PFSK-1 (cell line): ENCODE results near the gene SKP2.

Source experiments
- POLR2AphosphoS5 ChIP-seq: IDR thresholded peaks from 2 replicates; pipeline ENCODE4 v1.6.1; 2012; ENCODE audit warnings: low read depth, mild to moderate bottlenecking, control low read depth, low read length, moderate library complexity
- SIN3A ChIP-seq: IDR thresholded peaks from 2 replicates; pipeline ENCODE4 v1.6.1; 2012; ENCODE audit warnings: mild to moderate bottlenecking, low read length, moderate library complexity, borderline replicate concordance; ENCODE audit not compliant: insufficient read depth
- TAF1 ChIP-seq: IDR thresholded peaks from 2 replicates; pipeline ENCODE4 v1.6.1; 2012; ENCODE audit warnings: low read length, control low read depth, borderline replicate concordance; ENCODE audit not compliant: insufficient read depth
- TF ChIP-seq, protein P1 (sequence below), 2 experiments: IDR thresholded peaks; 2 replicates each; pipeline versions ENCODE4 v1.6.1 to v1.8.0; 2011 to 2012; ENCODE audit warnings: low read depth in 2 of 2, low read length in 2 of 2, control low read depth in 1 of 2, inconsistent platforms in 1 of 2, mild to moderate bottlenecking in 1 of 2, moderate library complexity in 1 of 2; ENCODE audit not compliant: insufficient read depth in 1 of 2

DNA sequence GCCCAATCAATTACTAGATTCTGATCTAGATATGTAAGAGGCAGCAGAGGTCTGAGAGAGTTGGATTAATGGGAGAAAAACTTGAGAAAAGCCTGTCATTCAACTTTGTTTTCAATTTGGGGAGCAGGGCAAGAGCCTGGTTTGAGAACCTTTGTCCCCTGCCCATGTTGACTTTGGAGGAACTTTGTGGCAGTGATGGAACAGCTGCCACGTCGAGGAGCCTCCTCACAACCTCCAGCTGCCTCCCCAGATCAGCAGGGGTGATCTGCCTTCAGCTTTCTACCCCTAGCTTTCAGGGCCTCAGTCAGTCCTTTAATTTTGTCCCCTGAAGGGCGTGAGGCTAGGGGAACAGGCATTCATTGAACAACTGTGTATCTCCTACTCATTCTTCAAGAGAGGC is 8.7 kb downstream of the SKP2 start:
- no peak for TF ChIP-seq POLR2AphosphoS5
- TF ChIP-seq TAF1: no peak
- TF ChIP-seq SIN3A: no peak
- TF ChIP-seq, protein P1, sequence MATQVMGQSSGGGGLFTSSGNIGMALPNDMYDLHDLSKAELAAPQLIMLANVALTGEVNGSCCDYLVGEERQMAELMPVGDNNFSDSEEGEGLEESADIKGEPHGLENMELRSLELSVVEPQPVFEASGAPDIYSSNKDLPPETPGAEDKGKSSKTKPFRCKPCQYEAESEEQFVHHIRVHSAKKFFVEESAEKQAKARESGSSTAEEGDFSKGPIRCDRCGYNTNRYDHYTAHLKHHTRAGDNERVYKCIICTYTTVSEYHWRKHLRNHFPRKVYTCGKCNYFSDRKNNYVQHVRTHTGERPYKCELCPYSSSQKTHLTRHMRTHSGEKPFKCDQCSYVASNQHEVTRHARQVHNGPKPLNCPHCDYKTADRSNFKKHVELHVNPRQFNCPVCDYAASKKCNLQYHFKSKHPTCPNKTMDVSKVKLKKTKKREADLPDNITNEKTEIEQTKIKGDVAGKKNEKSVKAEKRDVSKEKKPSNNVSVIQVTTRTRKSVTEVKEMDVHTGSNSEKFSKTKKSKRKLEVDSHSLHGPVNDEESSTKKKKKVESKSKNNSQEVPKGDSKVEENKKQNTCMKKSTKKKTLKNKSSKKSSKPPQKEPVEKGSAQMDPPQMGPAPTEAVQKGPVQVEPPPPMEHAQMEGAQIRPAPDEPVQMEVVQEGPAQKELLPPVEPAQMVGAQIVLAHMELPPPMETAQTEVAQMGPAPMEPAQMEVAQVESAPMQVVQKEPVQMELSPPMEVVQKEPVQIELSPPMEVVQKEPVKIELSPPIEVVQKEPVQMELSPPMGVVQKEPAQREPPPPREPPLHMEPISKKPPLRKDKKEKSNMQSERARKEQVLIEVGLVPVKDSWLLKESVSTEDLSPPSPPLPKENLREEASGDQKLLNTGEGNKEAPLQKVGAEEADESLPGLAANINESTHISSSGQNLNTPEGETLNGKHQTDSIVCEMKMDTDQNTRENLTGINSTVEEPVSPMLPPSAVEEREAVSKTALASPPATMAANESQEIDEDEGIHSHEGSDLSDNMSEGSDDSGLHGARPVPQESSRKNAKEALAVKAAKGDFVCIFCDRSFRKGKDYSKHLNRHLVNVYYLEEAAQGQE (IDR thresholded peaks at IDR 0.05; ENCODE audit: insufficient read depth in 1 of 2, low read depth in 2 of 2, low read length in 2 of 2): no peak
